Right renal cortex interstitium (tissue), 3 donors: ENCODE results near the gene CECR2. TPM values are rescaled to one million over a fixed set of nuclear protein-coding genes. Genes with fewer than 3 reads are reported as not detected.

Source experiments
- DNase-seq, 3 donors: peaks; one replicate each; pipeline ENCODE4 v3.0.0-alpha.2; 2013; ENCODE audit warnings: low read depth in 3 of 3, low spot score in 2 of 3
- polyA plus RNA-seq, 3 donors: library from polyadenylated mRNA; unstranded; fragments of 120-200 nt; gene quantifications; one replicate each; pipeline ENCODE4 v1.2.1, GENCODE V29; 2013; ENCODE audit not compliant: insufficient read length in 3 of 3

CECR2 gene
- polyA plus RNA-seq, 3 donors = 10.5 to 10.9 (median 10.5) TPM

DNA sequence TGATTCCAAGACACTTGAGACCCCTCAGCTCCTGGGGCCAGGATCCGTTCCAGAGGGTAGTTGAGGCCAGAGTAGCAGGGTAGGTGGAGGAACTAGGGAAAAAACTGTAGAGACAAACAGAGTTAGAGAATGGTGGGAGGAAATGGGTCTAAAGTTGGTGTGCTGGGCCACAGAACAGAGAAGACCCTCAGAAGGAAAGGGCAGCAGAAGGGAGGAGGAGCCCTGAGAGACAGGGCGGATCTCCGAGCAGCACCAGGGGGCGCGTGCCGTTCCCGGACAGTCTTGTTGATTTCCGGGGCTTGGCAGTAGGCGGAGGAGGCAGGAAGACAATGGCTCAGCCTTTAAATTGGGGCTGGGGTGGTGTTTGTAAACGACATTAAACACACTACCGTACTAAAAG, 2.4 kb upstream of the CECR2 start:
- DNase-seq = no peak

- no peak for DNase-seq
Measured at GRCh38 chr22:17368144-17368543, 1.1 kb upstream of the CECR2 start.

GRCh38 chr22:17368554-17369438, 464 bp upstream of the CECR2 start:
- DNase-seq = peak; percentile 75 to 78 (median 77)

DNA sequence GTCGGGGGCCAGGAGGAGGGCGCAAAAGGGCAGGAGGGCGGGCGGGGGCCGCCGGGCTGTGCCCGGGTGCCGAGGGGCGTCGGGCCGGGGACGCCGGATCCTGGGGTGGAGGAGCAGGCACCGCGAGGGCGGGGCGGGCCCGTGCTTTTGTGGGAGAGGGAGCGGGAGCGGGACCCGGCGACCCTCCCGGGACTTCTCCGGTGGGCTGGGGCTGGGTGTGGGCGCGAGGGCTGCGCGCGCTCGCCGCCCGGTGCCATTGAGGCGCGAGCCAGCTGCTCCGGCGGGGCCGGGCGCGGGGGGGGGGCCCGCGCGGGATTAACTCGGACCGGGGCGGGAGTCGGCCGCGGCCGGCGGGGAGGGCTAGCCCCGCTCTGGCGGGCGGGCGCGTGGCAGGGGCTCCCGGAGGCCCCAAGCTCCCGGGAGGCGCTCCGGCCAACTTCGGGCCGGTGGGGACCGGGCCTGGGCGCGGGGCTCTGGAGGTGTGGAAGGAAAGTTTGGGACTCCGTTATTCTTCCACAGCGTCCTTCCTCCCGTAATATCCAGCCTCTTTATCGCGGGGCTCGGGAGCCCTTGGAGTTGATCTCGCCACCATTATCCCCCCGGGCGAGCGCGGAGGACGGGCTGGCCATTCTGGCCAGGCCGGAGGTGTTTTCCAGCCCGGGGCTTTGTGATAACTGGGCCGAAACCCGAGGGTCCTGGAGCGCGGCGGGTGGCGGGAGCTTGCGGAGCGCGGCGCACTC, 936 bp downstream of the CECR2 start:
- DNase-seq = no peak

DNA sequence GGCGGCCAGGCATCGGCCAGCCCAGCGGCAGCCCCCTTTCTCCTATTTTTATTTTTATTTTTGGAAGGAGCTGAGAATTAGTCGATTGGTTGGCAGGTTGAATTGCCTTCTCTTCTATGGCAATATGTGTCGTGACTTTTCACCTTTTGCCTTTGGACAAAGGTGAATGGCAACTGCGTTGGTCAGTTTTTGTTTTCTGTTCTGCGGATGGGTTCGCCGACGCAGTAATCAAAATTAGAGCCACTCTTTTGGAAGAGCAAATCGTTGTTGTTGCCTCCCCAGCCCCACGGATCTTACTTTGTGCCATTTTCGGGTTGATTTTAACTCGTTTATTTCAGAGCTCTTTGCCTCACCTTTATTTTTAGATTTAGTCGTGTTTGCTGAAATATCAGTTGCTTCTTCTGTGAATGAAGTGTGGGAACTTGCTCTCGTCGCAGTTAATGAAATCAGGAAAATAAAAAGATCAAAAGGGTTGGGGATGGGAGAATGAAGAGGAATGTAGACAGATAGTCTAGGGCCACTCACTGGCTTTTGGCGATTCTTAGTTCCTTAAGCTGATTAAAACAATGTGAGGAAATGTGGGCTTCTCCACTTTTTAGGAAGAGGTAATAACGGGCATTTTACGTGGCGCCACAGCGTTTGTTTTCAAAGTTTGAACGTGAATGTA, 1.6 kb downstream of the CECR2 start:
- DNase-seq = no peak

GRCh38 chr22:17371448-17371847, 2.2 kb downstream of the CECR2 start:
- DNase-seq = no peak

- DNase-seq = no peak
Measured at GRCh38 chr22:17373855-17374254, 4.6 kb downstream of the CECR2 start.

GRCh38 chr22:17375914-17376614, 6.8 kb downstream of the CECR2 start:
- no peak for DNase-seq

DNA sequence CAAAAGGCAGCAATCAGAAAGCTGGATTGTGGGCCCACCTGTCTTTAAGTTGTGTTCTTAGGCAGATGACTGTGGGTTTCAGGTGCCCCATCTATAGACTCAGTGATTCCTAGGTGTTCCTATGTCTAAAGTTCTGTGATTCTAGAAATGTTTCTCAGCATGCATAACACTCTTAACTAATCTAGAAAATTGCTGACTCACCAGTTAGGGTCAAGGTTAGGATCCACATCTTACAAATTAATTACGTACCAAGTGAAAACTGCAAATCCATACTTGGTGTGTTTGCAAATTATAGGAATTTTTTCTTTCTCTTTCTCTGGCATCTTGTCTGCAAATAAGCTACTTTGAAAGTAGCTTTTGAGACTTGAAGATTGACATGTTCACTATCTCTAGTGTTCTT, 7.7 kb downstream of the CECR2 start:
- no peak for DNase-seq

DNA sequence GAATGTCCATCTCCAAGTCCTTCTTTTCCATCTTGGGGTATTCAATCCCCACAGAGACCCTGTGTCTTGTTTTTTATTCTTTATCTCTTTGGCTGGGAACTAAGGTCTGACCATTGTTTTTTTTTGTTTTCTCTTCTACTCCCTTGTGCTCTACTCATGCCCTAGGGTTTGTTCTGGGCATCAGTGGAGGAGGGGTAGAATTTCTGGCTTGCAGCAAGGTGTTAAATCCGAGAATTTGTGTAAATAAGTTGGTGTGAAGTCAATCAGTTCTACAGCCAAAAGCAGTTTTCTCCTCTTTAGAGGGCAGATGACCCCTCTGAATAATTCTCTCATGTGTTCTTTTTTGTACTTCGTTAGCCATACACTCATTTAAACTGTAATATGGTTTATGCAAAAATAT, 10.7 kb downstream of the CECR2 start:
- no peak for DNase-seq

GRCh38 chr22:17380359-17381087, 11.3 kb downstream of the CECR2 start:
- no peak for DNase-seq

GRCh38 chr22:17381192-17381913, 12.1 kb downstream of the CECR2 start:
- DNase-seq = no peak

- DNase-seq = no peak
Measured at GRCh38 chr22:17384612-17385330, 15.5 kb downstream of the CECR2 start.

- DNase-seq = no peak
Measured at GRCh38 chr22:17387356-17387755, 18.1 kb downstream of the CECR2 start.

DNA sequence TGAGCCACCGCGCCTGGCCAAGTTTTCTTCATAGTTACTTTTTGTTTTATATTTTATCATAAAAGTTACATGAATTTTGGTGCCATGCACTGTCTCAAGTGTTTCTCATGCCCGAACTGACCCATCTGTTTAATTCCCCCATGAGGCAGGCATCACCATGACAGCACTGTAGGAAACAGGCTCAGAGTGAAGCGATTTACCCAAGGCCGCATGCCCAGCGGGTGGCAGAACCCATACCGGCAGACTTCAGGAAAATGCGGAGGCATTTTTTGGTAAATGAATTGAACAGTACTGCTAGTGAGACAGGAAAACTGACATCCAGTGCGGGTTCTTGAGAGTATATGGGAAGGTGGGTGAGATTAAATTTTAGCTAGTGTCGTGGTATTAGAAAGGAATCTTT, 19.0 kb downstream of the CECR2 start:
- no peak for DNase-seq

DNA sequence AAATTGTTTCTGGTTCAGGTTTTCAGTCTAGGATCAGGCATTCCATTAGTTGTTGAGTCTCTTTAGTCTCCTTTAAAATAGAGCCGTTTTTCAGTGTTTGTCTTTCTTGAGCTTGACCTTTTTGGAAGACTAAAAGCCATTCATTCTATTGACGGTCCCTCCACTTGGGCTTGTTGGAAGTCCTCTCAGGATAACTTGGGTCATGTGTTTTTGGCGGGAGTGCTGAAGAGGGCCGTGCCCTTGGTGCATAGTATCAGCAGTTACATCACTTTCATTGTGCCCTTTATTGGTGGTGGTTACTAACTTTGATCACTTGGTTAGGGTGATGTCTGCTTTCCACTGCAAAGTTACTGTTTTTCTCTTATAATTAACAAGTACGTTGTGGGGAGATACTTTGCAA, 20.8 kb downstream of the CECR2 start:
- no peak for DNase-seq

DNA sequence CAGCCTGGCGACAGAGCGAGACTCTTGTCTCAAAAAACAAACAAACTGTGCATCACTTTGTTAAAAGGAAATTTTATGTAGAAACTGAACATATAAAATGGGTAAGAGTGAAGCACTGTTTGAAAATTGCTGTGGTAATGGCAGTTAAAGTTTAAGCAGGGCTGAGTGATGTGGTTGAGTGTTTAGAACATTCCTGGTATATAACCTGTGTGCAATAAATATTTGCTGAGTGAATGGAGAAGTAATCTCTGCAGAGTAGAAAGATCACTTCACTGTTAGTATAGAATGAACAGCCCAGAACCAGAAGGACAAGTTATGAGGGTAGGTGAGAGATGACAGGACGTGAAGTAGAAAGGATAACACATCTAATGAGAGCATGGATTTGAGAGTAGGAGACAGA, 27.3 kb downstream of the CECR2 start:
- no peak for DNase-seq

DNA sequence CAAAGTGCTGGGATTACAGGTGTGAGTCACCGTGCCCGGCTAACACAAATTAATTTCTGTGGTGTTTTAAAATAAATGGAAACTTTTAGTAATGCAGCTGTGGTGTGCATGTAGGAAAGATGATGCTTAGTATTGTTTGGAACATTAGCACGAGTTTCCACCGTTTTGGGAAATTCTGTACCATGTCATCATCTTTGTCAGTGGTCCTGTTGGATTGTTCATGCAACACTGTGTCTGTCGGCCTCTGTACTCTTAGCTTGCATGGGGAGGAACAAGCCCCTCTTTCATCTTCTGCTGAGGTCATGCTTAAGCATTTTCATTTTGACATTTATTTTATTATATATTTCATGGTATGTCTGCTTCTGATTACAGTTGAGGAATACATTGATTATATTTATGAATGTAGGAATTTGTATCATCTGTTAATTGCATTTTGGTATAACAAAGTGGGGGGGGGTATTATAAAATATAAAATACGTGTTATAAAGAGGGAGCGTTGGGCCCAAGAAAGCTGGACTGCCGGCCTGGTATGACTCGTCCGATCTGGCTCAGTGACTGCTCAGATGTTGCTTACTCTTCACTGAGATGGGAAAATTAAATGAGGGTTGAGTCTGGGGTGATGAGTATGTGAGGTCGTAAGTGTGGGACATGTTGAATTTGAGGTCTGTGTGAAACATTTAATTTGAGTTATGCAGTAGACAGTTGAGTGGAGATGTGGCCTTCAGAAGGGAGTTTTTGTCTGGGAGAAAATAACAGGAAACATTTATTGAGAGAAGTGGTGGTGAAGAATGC, 28.7 kb downstream of the CECR2 start:
- no peak for DNase-seq
